SK-N-MC (cell line): Measurements from ENCODE around the gene C22orf23.

Experiments used
- DNase-seq: peaks from one replicate; pipeline ENCODE4 v3.0.0-alpha.2; 2011; ENCODE audit warnings: low read depth, low spot score
- H3K27ac ChIP-seq: fragments of 200-600 bp; sonication (generic); 2 replicates; pipeline ENCODE4 v1.5.1; 2016; ENCODE audit warnings: mixed run types
- H3K36me3 ChIP-seq: fragments of 200-600 bp; sonication (generic); 2 replicates; pipeline ENCODE4 v1.6.1; 2017; ENCODE audit warnings: antibody characterized with exemption, low read length, mixed read lengths; ENCODE audit not compliant: insufficient read depth
- H3K4me3 ChIP-seq: fragments of 200-600 bp; sonication (generic); 2 replicates; pipeline ENCODE4 v1.5.1; 2016
- H3K9ac ChIP-seq: fragments of 200-600 bp; sonication (generic); 2 replicates; pipeline ENCODE4 v1.8.0; 2017; ENCODE audit warnings: mixed run types, mixed read lengths; ENCODE audit not compliant: insufficient read length
- H3K9me3 ChIP-seq: fragments of 200-600 bp; sonication (generic); 2 replicates; pipeline ENCODE4 v1.6.1; 2017; ENCODE audit warnings: low read depth, mild to moderate bottlenecking, antibody characterized with exemption, low read length, moderate library complexity, mixed read lengths
- EZH2 ChIP-seq: fragments of 200-600 bp; sonication (generic); IDR thresholded peaks from one replicate; pipeline ENCODE4 v1.6.1; 2017; ENCODE audit warnings: antibody characterized with exemption
- FOXP2 ChIP-seq: optimal IDR thresholded peaks from 2 replicates; pipeline ENCODE3; 2011; ENCODE audit warnings: mild to moderate bottlenecking, moderate library complexity; ENCODE audit not compliant: insufficient read depth; ENCODE audit errors: extremely low read length, control extremely low read depth
- POLR2AphosphoS5 ChIP-seq: IDR thresholded peaks from 2 replicates; pipeline ENCODE4 v1.6.1; 2012; ENCODE audit warnings: mild to moderate bottlenecking, low read depth, low read length, borderline replicate concordance

C22orf23 gene

DNA sequence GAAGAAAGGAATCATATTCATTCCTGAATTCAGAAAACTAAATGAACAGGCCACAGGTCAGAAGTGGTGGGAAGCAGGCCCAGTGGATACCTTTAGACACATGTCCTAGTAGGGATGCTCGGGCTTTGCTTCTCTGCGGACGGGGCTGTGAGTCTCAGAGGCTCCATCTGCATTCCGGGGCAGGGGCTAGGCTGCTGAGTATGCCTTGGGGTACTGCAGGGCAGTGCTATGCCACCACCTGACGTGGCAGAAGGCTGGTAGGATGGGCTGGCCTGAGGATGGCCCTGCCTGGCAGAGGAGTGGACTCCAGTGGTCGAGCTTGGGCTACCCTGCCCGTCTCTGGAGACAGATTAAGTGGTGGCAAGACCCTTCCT, 9.6 kb downstream of the C22orf23 start:
- H3K36me3 ChIP-seq = peaks cover 14% of the 10 kb centered on the region; the same call in 1 of the 2 replicates
- no peak overlapping the region for H3K27ac ChIP-seq
- TF ChIP-seq EZH2 (no peak), FOXP2 (no peak), POLR2AphosphoS5 (no peak)
- H3K4me3 ChIP-seq = no peak overlapping the region
- no peak overlapping the region for H3K9ac ChIP-seq
- no peak for DNase-seq
- no peaks in the 10 kb centered on the region for H3K9me3 ChIP-seq

DNA sequence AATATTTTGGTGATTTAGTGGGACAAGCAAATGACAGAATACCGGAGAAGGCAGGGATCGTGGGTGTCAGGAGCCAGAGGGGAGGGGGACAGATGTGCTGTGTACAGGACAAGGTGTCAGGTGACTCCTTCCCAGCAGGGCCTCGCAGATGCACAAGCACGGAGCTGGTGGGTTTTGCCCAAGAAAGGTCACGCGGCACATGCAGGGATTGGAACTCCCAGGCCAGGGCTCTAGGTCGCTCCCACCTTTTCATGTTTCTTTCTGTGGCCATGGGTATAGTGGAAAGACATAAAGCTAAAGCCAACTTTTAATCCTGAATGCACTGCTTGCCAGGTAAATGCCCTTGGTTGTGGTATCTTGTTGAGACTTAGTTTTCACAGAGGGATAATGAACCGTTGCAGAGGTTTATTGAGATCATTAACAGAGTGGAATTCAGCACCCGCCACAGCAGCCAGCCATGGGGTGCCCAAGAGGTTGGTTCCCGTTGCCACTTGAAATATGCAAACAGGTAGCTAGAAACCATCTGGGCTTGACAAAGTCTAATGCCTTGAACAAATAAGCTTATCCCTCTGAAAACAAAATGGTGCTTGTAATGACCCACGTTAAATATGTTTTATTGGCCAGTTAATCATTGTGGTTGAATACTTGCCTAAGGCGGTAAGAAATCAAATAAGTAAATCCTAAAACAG, 10.1 kb downstream of the C22orf23 start:
- no peak for TF ChIP-seq POLR2AphosphoS5
- no peak for TF ChIP-seq EZH2
- TF ChIP-seq FOXP2 = no peak
- H3K9ac ChIP-seq = no peak overlapping the region
- peaks cover 14% of the 10 kb centered on the region; the same call in 1 of the 2 replicates for H3K36me3 ChIP-seq
- H3K27ac ChIP-seq = no peak overlapping the region
- DNase-seq = no peak
- no peaks in the 10 kb centered on the region for H3K9me3 ChIP-seq
- H3K4me3 ChIP-seq = no peak overlapping the region

DNA sequence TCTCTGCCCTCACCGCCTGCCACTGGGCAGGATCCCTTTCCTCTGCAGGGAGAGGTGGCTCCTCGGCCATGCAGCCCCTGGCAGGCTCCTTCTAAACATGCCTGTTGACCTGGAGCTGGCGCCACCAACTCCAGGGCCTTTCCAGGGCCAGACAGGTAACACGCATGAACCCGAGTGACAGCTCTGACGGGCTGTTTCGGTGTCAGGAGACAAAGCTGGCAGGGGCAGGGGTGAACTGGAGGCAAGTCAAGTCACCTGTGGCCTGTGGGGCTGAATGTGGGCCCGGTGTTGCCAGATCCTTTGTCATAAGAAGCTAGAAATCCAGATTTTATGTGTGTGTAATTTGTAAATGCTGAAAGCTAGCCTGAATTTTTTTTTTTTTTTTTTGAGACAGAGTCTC, 11.3 kb downstream of the C22orf23 start:
- Histone ChIP-seq H3K4me3 (no peak overlapping the region), H3K36me3 (peaks cover 18% of the 10 kb centered on the region; the same call in 1 of the 2 replicates), H3K9me3 (no peaks in the 10 kb centered on the region), H3K27ac (no peak overlapping the region), H3K9ac (no peak overlapping the region)
- no peak for TF ChIP-seq POLR2AphosphoS5
- TF ChIP-seq EZH2 = no peak
- TF ChIP-seq FOXP2 = no peak
- DNase-seq = no peak

DNA sequence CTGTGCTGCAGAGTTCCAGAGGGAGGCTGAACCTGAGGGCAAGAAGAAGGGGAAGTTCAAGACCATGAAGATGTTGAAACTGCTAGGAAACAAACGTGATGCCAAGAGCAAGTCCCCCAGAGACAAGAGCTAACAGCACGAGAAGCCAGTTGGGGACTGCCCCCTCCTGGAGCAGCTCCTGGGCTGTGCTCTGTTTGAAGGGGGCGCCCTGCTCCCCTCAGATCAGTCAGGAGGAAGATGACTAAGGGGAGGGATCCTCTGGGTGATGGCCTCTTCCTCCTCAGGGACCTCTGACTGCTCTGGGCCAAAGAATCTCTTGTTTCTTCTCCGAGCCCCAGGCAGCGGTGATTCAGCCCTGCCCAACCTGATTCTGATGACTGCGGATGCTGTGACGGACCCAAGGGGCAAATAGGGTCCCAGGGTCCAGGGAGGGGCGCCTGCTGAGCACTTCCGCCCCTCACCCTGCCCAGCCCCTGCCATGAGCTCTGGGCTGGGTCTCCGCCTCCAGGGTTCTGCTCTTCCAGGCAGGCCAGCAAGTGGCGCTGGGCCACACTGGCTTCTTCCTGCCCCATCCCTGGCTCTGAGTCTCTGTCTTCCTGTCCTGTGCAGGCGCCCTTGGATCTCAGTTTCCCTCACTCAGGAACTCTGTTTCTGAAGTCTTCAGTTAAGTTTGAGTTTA, 12.6 kb downstream of the C22orf23 start:
- no peak overlapping the region for H3K9ac ChIP-seq
- peaks cover 21% of the 10 kb centered on the region; the same call in 1 of the 2 replicates for H3K36me3 ChIP-seq
- DNase-seq = no peak
- H3K27ac ChIP-seq = no peak overlapping the region
- no peak for TF ChIP-seq POLR2AphosphoS5
- TF ChIP-seq EZH2 = no peak
- no peak for TF ChIP-seq FOXP2
- H3K9me3 ChIP-seq = no peaks in the 10 kb centered on the region
- no peak overlapping the region for H3K4me3 ChIP-seq

DNA sequence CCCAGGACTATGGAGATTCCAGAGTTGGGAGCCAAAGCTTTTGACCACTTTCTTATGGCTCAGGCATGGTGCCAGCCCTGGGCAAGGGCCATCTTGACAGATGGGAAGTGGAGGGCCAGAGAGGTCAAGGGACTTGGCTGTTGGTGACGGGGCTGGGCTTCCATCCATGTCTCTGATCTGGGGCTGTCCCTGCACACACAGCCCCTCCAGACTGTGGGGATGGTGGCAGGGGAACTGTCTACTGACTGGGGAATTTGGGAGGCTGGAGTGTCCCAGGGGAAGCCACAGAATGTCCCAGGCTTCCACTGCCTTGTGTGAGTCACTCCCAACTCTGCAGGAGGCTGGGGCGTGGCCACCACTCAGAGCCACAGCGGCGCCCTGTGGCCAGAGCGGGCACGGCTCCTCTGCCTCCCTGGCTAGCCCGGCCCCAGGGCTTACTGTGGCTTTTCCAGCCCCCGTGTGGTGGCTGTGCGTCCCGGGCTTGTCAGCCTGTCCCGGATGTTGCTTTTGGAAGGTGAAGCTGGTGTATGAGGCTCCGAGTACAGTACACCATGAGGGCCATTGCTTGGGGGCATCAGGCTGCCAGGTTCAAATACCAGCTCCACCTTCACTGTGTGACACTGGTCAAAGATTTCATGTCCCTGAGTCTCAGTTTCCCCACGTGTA, 19.6 kb downstream of the C22orf23 start:
- Histone ChIP-seq H3K27ac (no peak overlapping the region), H3K9me3 (no peaks in the 10 kb centered on the region), H3K36me3 (peaks cover 15% of the 10 kb centered on the region; the same call in 1 of the 2 replicates), H3K4me3 (no peak overlapping the region), H3K9ac (no peak overlapping the region)
- DNase-seq = no peak
- TF ChIP-seq EZH2 = no peak
- peak; percentile 21 for TF ChIP-seq FOXP2
- TF ChIP-seq POLR2AphosphoS5 = no peak

DNA sequence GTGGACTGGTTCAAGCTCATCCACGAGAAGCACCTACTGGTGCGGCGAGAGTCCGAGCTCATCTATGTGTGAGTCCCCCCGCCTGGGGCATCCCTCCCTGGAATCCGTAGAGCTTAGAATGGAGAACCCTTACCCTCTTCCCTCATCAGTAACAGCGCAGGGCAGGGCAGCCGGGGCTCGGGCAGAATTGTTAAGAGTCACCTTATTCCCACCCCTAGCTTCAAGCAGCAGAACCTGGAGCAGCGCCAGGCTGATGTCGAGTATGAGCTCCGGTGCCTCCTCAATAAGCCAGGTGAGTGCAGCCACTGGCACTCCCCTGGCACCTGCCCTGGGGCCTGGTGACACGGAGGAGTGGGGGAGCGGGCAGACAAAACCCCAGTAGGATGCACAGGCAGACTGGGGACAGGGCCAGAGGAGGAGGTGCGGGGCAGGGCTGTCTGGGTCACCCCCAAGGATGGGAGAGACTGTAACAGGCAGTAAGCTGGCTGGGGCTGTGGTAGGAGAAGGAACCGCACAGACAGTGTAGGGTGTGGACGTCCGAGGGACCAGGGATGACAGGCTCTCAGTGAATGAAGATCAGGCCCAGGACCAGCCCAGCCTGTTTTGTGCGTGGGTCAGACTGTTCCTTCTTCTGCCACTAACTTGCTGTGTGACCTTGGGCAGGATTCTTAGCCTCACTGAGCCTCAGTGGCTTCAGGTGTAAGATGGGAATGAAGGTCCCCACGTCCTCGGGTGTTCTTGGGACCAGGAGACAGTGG, 20.4 kb downstream of the C22orf23 start:
- Histone ChIP-seq H3K36me3 (peaks cover 19% of the 10 kb centered on the region; the same call in 1 of the 2 replicates), H3K4me3 (no peak overlapping the region), H3K9ac (no peak overlapping the region), H3K27ac (no peak overlapping the region), H3K9me3 (no peaks in the 10 kb centered on the region)
- DNase-seq = no peak
- TF ChIP-seq EZH2 (no peak), POLR2AphosphoS5 (no peak), FOXP2 (no peak)

DNA sequence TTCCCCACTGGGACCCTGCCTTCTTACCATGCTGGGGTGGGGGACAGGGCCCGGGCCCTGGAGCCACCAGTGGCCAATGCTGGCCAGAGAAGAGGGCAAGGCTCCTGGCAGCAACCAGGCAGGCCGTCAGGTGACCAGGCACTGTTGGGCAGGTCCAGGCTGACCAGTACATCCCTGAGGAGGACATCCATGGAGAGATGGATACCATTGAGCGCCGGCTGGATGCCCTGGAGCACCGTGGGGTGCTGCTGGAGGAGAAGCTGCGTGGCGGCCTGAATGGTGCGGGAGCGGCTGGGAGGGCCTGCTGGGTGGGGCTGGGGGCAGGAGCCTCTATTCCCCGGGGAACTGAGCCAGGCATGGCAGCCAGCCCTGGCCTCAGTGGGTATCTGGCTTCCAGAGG, 21.0 kb downstream of the C22orf23 start:
- H3K9me3 ChIP-seq = no peaks in the 10 kb centered on the region

More for the DNA sequence above, 21.0 kb downstream of the C22orf23 start:
- Histone ChIP-seq H3K27ac (no peak overlapping the region), H3K4me3 (no peak overlapping the region), H3K9ac (no peak overlapping the region), H3K36me3 (peaks cover 15% of the 10 kb centered on the region; the same call in 1 of the 2 replicates)
- no peak for DNase-seq
- TF ChIP-seq EZH2 (no peak), POLR2AphosphoS5 (no peak), FOXP2 (no peak)
